Muscle of leg (tissue), 11 donors: ENCODE data around the gene RFNG. TPM values are rescaled to one million over a fixed set of nuclear protein-coding genes. Genes with fewer than 3 reads are reported as not detected.
A peak's percentile ranks its signal among the peaks of the same experiment; 100 is the strongest.

Experiments
- DNase-seq: peaks from one replicate; pipeline ENCODE4 v3.0.0; 2013
- H3K27ac ChIP-seq: one replicate; pipeline ENCODE4 v1.5.1; 2013; ENCODE audit warnings: mild to moderate bottlenecking, low read length, control low read depth
- H3K27me3 ChIP-seq: one replicate; pipeline ENCODE4 v1.6.1; 2013; ENCODE audit warnings: low read length; ENCODE audit not compliant: control insufficient read depth, insufficient read depth
- H3K36me3 ChIP-seq: one replicate; pipeline ENCODE4 v1.6.1; 2013; ENCODE audit warnings: low read length; ENCODE audit not compliant: control insufficient read depth, insufficient read depth
- H3K4me1 ChIP-seq: one replicate; pipeline ENCODE4 v1.6.1; 2013; ENCODE audit warnings: low read length; ENCODE audit not compliant: control insufficient read depth, insufficient read depth
- H3K4me3 ChIP-seq: one replicate; pipeline ENCODE4 v1.5.1; 2013; ENCODE audit warnings: low read length, control low read depth
- H3K9me3 ChIP-seq: replicated peaks from 2 replicates; pipeline ENCODE4 v1.6.1; 2013; ENCODE audit warnings: low read depth, low read length; ENCODE audit not compliant: control insufficient read depth
- WGBS: methylation state at CpG from one replicate; pipeline ENCODE4 v1.1.5; 2013; ENCODE audit warnings: missing lambda C conversion rate; ENCODE audit not compliant: insufficient coverage; 5-methylcytosine and 5-hydroxymethylcytosine counted together
- polyA plus RNA-seq, 8 donors: library from polyadenylated mRNA; unstranded; fragments of 120-200 nt; gene quantifications; one replicate each; pipeline versions ENCODE4 v1.2.1 to v1.2.3, GENCODE V29; 2013; ENCODE audit warnings: inconsistent platforms in 1 of 8, low replicate concordance in 1 of 8; ENCODE audit not compliant: insufficient read length in 8 of 8, insufficient read depth in 1 of 8
- total RNA-seq: library from RNA; stranded (reverse); fragments of 120-200 nt; gene quantifications from one replicate; pipeline ENCODE4 v1.2.4, GENCODE V29; 2013

Gene RFNG
- total and polyA plus RNA-seq, 9 donors: 21.6 to 47.1 (median 31.5) TPM

DNA sequence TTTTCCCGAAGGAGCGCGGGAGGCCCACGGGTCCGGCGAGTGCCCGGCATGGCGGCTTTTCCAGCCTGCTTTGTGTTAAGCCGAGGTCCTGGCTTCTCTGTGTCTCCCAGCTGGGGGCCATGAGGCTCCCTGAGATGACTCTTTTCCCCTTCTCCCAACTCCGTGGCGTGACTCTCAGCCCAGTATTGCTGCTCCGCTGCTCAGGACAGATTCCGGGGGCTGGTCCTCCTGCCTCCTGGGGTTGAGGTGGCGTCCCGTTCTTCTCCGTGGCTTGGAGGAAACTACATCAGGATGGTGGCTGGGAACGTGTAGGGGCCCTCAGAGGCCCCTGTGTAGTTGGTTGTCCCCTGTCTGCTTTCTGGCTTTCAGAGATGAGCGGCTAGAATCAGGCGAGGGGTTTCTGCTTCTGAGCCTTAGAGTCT lies 1.0 kb upstream of the RFNG start:
- H3K4me1 ChIP-seq: peaks cover 25% of the 10 kb centered on the region
- H3K4me3 ChIP-seq: peak overlapping the region; percentile 68
- no peaks in the 10 kb centered on the region for H3K27me3 ChIP-seq
- DNase-seq: no peak
- 11% methylated on average over 12 of the region's 19 CpGs for WGBS
- H3K9me3 ChIP-seq: no peaks in the 10 kb centered on the region
- no peak overlapping the region for H3K27ac ChIP-seq
- H3K36me3 ChIP-seq: peaks cover 73% of the 10 kb centered on the region

GRCh38 chr17:82050761-82051641 lies 610 bp downstream of the RFNG start:
- Histone ChIP-seq H3K4me3 (peak overlapping the region; percentile 64), H3K27ac (no peak overlapping the region), H3K36me3 (peaks cover 70% of the 10 kb centered on the region), H3K9me3 (no peaks in the 10 kb centered on the region), H3K4me1 (peaks cover 25% of the 10 kb centered on the region), H3K27me3 (no peaks in the 10 kb centered on the region)
- DNase-seq: no peak
- 11% methylated on average over 79 of the region's 79 CpGs for WGBS

GRCh38 chr17:82050152-82050760 lies 1.4 kb downstream of the RFNG start:
- WGBS: 86% methylated on average over 28 of the region's 28 CpGs
- Histone ChIP-seq H3K27ac (no peak overlapping the region), H3K36me3 (peaks cover 63% of the 10 kb centered on the region), H3K4me1 (peaks cover 25% of the 10 kb centered on the region), H3K27me3 (no peaks in the 10 kb centered on the region), H3K4me3 (peak overlapping the region; percentile 64), H3K9me3 (no peaks in the 10 kb centered on the region)
- DNase-seq: no peak

DNA sequence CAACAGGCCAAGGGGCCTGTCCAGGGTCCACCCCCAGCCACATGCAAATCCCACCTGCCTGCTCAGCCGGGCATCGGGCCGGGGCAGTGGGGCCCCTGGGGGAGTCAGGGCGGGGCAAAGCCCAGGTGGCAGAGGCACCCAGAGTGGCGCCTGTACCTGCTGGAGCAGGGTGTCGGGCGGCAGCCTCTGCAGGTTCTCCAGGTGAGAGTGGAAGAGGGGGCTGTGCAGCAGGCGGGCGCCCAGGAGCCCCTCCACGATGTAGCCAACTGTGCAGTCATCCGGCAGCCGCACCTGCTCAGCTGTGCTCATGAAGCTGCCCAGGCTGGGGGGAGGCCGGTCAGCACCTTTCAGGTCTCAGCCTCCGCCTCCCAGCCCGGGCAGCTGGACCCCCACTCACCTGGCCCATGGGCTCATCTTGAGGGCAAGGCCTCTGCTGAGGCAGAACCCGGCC lies 2.1 kb downstream of the RFNG start:
- WGBS: 92% methylated on average over 15 of the region's 16 CpGs
- Histone ChIP-seq H3K4me1 (peaks cover 25% of the 10 kb centered on the region), H3K27me3 (no peaks in the 10 kb centered on the region), H3K36me3 (peaks cover 56% of the 10 kb centered on the region), H3K27ac (no peak overlapping the region), H3K9me3 (no peaks in the 10 kb centered on the region), H3K4me3 (no peak overlapping the region)
- DNase-seq: no peak

DNA sequence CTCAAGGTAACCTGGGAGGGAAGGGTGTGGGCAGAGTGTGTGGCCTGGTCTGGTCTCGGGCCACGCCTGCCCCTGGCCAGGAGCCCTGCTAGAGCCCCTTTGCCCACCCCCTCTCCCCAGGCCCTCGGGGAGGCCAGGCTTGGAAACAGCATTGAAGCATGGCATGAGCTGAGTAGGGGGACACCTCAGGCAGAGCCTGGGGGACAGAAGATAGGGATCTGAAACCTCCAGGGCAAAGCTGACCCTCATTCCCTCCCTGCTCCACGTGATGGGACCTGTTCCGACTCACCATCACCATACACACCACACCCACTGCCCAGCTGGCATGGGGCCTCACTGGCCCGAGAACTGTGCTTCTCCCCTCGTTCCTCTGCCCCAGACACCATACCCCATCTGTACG lies 2.5 kb downstream of the RFNG start:
- Histone ChIP-seq H3K4me1 (peaks cover 25% of the 10 kb centered on the region), H3K9me3 (no peaks in the 10 kb centered on the region), H3K27me3 (no peaks in the 10 kb centered on the region), H3K36me3 (peaks cover 51% of the 10 kb centered on the region), H3K4me3 (no peak overlapping the region), H3K27ac (no peak overlapping the region)
- no peak for DNase-seq
- WGBS: 67% methylated on average over 3 of the region's 8 CpGs

DNA sequence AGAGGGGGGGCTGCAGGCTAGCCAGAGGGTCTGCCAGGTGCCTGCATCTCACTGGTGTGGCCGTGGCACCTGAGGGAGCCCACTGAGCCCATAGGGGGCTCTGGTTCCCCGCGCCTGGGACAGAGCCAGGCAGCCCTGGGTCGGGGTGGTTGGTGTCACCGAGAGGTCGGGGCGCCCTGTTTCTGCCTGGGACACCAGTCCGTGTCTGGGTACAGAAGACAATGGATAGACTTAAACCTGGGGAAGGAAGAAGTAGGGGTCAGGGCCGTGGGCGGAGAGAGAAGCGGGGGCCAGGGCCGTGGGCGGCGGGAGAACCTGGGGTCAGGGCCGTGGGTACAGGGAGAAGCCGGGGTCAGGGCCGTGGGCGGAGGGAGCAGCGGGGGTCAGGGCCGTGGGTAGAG lies 3.0 kb downstream of the RFNG start:
- no peak for DNase-seq
- H3K27ac ChIP-seq: no peak overlapping the region
- H3K9me3 ChIP-seq: no peaks in the 10 kb centered on the region
- peaks cover 46% of the 10 kb centered on the region for H3K36me3 ChIP-seq
- H3K27me3 ChIP-seq: no peaks in the 10 kb centered on the region
- peaks cover 24% of the 10 kb centered on the region for H3K4me1 ChIP-seq
- H3K4me3 ChIP-seq: no peak overlapping the region
- WGBS: 91% methylated on average over 19 of the region's 20 CpGs

DNA sequence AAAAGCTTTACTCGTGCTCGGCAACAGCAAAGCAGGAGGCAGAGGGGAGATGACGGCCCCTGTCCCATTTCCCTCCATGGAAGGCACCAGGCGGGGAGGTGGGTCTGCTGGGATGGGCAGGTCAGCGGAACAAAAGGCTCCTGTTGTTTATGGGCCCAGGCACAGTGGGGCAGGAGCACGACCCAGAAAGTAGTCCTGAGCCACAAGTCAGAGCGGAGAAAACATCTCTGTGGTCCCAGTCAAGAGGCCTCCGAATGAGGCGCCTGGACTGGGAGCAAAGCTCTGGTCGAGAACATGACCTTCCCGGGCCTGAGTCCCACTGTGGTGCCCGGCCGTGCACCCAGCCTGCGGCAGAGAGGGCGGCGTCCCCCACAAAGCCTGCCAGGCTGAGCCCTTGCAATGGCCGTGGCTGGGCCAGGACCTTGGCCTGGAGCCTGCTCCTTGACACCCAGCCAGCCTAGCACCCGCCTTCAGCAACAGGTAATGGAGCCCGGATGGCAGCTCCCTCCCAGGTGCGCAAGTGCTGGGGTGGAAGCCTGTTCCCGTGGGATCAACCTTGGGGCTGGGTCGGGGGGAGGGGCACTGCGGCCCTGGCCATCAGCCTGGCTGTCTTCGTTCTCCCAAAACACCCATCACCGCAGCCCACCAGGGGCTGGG lies 3.6 kb downstream of the RFNG start:
- DNase-seq: no peak
- Histone ChIP-seq H3K9me3 (no peaks in the 10 kb centered on the region), H3K36me3 (peaks cover 43% of the 10 kb centered on the region), H3K4me3 (no peak overlapping the region), H3K27ac (no peak overlapping the region), H3K27me3 (no peaks in the 10 kb centered on the region), H3K4me1 (peaks cover 20% of the 10 kb centered on the region)
- 85% methylated on average over 19 of the region's 25 CpGs for WGBS

GRCh38 chr17:82047379-82047778 lies 4.2 kb downstream of the RFNG start:
- Histone ChIP-seq H3K27me3 (no peaks in the 10 kb centered on the region), H3K27ac (no peak overlapping the region), H3K4me1 (peaks cover 14% of the 10 kb centered on the region), H3K9me3 (no peaks in the 10 kb centered on the region), H3K36me3 (peaks cover 43% of the 10 kb centered on the region), H3K4me3 (no peak overlapping the region)
- WGBS: 85% methylated on average over 24 of the region's 24 CpGs
- no peak for DNase-seq

- Histone ChIP-seq H3K4me3 (no peak overlapping the region), H3K9me3 (no peaks in the 10 kb centered on the region), H3K36me3 (peaks cover 43% of the 10 kb centered on the region), H3K27me3 (no peaks in the 10 kb centered on the region), H3K27ac (no peak overlapping the region), H3K4me1 (peaks cover 11% of the 10 kb centered on the region)
- 84% methylated on average over 21 of the region's 21 CpGs for WGBS
- DNase-seq: no peak
Observed at GRCh38 chr17:82046903-82047302, 4.7 kb downstream of the RFNG start.

DNA sequence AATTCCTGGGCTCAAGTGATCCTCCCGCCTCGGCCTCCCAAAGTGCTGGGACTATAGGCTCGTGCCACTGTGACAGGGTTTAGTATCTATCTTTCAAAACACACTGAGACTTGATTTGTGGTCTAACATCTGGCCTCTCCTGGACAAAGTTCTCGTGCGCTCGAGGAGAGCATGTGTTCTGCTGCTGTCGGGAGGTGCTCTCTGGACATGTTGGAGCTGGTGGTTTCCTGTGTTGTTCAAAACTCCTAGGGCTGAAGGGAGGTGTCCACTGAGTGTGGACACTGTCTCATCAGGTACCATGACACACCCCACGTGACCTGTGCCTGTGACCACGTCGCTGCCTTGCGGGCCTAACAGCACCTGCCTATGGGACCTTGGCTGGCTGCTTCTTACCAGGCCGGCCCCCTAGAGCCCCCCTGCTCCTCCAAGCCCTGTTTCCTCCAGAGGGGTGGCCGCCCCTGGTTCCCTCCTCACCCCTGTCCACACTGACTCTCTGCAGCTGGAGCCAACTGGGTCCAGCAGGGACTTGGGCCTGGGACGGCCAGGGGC lies 5.6 kb downstream of the RFNG start:
- Histone ChIP-seq H3K4me1 (peaks cover 10% of the 10 kb centered on the region), H3K4me3 (no peak overlapping the region), H3K9me3 (no peaks in the 10 kb centered on the region), H3K27ac (no peak overlapping the region), H3K27me3 (no peaks in the 10 kb centered on the region), H3K36me3 (peaks cover 43% of the 10 kb centered on the region)
- WGBS: 74% methylated on average over 7 of the region's 14 CpGs
- DNase-seq: no peak
